Stimulated activated CD8-positive, alpha-beta memory T cell treated with anti-CD3 and anti-CD28 coated beads, Interleukin-15, amount 100 ng/mL, for 4 hours (primary cell): ENCODE measurements around the gene APOBEC3F.
"Not testable (repeated sequence)": the region's sequence is repeated elsewhere in the genome, so short reads cannot be mapped to it uniquely, and the experiment has no call there.

Experiments used
- DNase-seq, 2 donors: peaks; one replicate each; pipeline ENCODE4 v3.0.0-alpha.2; 2020; ENCODE audit warnings: low read depth in 2 of 2

APOBEC3F gene

DNA sequence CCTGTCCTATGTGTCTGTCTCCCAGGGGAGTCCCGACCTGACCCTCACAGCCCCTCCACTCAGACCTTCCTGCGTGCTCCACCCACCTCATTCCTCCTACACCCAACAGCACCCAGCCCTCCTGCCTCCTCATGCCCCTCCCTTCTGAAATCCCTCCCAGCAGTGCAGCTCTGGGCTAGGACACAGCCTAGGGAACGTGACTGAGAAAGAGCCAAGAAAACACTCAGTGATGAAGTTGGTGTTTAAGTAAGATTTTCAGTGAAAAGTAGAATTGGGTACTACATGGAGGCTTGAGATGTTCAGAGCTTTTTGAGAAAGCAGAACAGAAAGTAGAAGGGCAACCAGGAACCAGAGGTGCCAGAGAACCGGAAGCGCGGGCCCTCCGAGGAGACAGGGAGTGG is 31.9 kb downstream of the APOBEC3F start:
- DNase-seq, result not testable (repeated sequence)

DNA sequence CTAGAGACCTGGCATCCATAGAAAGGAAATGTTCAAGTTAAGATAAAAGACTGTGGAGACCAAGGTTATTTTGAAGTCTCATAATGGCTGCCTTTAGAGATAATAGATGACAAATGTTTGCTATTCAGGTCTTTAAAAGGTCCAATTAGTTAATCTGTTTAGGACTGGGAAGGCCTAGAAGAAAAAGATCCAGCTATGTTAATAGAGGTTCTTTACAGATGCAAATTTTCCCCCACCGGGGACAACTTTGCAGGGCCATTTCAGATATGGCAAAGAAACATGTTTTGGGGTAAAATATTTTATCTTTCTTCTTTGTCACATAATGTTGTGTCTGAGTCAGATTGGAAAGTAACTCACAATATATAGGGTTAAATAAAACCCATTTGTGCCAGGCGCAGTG is 33.3 kb downstream of the APOBEC3F start:
- no peak for DNase-seq

DNA sequence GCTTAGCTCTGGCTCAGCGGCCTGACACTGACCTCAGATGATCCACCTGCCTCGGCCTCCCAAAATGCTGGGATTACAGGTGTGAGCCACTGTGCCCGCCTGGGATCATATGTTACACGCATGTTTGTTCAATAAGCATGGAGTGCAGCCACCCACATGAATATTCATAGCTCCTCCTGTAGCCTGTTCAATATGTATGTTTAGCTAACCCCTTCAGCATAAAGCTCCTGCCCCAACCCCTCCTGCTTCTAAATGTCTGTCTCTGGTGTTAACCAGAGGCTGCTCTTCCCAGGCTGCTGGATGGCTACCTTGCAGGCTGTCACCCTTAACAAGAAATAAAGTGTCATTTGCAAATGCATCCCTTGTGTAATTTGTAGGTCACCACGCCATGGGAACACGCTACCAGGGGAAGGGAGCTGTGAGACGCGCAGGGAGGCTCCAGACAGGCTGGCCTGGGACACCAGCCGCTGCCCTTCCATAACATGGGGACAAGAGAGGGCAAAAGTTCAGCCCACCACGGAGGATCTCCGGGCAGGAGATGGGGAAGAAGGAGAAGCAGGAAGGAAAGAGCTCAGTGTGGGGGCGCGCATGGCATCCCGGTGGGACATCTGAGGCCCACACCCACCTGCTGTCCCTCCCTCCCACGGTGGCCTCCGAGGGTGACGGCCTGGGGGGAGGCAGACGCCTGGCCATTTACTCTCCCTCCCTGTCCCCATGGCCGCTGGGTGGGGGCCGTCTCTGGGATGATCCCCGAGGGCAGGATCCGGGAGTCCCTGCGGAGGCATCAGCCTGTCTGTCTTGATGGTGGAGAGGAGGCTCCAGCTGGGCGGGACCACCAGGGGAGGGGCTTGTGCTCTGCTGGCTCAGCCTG is 35.7 kb downstream of the APOBEC3F start:
- not testable (repeated sequence) for DNase-seq

DNA sequence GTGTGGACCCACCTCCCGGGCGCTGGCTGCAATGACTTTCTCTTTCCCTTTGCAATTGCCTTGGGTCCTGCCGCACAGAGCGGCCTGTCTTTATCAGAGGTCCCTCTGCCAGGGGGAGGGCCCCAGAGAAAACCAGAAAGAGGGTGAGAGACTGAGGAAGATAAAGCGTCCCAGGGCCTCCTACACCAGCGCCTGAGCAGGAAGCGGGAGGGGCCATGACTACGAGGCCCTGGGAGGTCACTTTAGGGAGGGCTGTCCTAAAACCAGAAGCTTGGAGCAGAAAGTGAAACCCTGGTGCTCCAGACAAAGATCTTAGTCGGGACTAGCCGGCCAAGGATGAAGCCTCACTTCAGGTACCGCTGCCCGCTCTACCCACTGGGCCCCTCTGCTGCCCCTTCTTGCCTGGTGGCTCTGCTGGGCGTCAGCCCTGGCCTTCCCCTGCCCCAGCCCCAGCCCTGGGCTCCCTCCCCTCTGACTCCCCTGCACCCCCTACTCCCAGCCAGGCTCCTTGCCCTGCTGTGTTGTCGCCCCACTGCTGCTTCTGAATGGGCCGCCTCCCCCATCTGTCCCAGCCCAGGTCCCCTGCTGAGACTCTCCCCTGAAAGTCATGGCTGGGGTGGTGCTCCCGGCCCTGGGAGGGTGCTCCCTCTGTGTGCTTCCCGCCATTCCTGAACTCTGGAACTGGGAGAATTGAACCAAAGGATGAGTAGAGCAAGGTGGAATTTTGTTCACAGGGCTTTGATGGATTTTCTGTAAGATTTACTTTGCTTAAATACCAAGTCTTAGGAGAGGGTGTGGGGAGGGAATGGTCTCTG is 36.6 kb downstream of the APOBEC3F start, which contains the start of gene APOBEC3G:
TSS of gene APOBEC3G (plus strand) at position 250 of the 815 bp plus-strand sequence. CDS start at position 337, 87 bp downstream.
- DNase-seq, result peak in 1 of 2 donors; percentile 41

DNA sequence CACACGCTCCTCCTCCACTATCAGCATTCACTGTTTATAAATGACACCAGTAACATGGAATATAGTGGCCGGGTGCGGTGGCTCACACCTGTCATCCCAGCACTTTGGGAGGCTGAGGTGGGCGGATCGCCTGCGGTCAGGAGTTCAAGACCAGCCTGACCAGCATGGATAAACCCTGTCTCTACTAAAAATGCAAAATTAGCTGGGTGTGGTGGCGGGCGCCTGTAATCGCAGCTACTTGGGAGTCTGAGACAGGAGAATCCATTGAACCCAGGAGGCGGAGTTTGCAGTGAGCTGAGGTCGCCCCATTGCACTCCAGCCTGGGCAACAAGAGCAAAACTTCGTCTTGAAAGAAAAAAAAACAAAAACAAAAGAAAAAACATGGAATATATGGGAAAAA is 37.2 kb downstream of the APOBEC3F start:
- not testable (repeated sequence) for DNase-seq

DNA sequence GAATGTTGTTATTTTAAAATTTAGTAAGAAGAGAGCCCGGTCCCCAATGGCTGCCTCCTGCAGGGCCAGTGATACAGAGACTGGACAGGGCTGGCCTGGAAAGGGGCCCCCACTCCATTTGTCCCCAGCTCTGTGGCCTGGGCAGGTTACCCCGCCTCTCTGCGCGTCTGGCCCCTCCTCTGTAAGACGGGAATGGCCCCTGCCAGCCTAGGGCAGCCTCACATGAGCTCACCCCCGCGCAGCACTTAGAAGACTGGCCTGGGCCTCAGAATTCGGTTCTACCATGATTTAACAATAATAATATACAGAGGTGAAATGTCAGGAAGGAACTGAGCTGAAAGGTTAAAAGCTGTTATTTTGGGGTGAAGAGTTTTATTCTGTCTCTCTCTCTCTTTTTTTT is 37.7 kb downstream of the APOBEC3F start:
- DNase-seq, result no peak

DNA sequence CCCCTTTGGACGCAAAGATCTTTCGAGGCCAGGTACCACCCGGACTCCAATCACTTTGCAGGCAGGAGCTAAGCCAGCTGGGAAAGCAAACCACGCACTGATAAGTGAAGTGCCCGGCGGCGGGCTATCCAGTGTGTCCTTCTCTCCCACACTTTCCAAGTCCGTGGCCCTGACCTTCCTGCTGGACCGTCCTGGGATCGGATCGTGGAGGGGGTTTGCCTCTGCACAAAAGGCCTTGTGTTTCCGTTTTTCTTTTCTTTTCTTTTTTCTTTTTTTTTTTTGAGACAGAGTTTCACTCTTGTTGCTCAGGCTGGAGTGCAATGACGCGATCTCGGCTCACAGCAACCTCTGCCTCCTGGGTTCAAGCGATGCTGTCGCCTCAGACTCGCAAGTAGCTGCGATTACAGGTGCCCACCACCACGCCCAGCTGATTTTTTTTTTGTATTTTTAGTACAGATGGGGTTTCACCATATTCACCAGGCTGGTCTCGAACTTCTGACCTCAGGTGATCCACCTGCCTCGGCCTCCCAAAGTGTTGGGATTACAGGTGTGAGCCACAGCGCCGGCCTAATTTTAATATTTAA is 38.5 kb downstream of the APOBEC3F start:
- DNase-seq, result not testable (repeated sequence)

DNA sequence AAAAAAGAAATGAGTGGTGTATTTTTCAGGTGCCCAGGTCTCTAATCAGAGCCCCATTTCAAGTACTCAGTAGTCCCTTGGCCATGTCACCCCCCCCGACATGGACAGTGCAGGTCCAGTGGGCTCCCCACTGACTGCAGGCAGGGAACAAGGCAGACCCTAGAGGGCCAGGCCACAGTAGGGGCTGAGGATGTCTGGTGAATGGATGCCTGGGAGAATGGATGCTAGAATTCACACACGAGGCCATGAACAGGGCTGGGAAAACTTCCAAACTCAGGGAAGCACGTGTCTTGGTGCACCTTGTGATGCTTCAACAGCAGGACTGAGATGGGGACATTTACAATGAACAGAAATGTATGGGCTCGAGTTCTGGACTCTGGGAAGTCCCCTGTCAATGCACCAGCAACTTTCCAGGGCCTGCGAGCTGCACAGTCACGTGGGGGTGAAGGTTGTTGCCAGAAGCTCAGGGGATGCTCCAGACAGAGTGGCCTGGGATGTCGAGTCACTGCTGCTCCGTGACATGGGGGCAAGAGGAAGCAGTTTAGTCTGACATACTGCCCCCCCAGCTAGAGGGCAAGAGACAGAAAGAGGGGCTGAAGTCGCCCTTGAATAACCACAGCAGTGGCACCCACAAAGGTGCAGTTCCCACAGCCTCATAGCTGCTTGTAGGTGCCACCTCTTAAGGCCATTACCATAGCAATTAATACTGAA is 39.5 kb downstream of the APOBEC3F start:
- DNase-seq, result no peak

DNA sequence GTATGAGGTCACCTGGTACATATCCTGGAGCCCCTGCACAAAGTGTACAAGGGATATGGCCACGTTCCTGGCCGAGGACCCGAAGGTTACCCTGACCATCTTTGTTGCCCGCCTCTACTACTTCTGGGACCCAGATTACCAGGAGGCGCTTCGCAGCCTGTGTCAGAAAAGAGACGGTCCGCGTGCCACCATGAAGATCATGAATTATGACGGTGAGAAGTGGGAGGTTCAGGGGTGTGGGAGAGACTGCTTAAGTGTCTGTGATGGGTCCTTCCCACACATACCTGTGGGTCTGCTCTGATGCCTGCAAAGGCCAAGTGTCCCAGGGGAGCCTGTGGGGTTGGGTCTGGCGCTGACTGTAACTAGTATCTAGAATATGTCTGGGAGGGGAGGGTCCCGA is 40.4 kb downstream of the APOBEC3F start:
- no peak for DNase-seq

DNA sequence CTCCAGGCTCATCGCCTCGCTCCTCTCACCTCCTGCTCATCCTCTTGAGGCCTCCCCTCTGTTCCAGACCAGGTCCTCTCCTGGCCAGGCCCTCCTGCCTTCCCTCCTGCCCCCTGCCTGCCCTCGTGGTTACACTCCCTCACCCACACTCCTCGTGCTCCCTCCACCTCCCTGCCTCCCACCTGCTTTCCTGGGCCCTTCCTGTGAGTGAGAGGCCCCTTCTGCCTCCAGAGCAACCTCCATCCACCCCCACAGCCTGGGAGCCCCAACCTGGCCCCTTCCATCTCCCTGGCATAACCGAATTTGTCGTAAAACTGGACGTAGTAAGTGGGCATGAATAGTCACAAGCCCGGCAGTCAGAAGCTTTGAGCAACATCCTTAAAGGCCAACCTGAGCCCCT is 40.9 kb downstream of the APOBEC3F start:
- DNase-seq, result no peak

DNA sequence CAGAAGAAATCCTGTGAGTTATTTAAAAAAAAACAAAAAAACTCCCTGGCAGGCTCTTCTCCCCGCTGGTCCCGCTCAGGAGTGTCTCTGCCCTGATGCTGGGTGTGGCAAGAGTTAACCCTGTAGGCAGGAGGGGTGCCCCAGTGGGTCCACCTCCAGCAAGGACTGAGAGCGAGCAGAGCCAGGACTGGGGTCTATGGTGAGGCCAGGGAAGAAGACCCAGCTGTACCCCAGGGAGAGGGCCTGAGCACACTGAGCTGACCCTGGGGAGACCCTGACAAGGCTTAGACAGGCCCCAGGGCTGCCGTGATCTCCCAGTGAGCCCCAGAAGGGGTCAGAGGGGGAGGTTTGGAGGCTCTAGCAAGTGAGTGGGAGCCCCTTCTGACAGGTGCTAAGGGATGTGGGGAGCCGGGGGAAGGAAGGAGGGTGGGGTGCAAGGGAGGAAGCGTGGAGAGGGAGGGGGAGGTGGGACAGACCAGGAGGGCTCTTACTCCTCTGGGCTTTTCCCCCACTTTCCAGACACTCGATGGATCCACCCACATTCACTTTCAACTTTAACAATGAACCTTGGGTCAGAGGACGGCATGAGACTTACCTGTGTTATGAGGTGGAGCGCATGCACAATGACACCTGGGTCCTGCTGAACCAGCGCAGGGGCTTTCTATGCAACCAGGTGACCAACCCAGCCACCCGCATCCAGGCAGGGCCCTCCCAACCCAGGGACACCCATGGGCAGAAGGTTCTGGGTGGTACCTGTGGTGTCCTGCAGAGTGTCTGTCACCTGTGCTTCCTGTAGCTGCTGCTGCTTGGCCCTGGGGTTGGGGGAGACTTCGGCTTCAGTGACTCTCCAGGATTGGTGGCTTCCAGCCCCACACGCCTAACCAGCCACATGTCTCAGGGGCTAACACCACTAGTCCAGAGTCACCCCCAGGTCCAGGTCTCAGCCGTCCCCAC is 42.8 kb downstream of the APOBEC3F start:
- DNase-seq, result no peak

DNA sequence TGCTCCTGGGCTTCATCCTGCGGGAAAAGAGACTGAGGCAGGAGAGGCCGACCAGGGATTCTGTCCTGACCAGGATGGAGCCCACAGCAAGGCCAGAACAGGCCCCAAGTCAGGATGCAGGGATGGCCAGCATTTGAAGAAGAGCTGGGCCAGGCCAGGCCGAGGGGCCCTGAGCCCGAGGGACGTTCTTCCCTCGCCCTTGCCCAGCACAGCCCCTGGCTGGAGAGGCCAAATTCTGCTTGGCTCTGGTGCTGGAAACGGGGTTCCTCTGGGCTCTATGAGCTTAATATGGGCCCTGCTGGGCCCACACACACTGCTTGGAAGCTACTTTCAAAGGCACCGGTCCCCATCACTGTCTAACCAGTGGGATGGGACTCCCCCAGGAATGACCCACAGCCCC is 44.0 kb downstream of the APOBEC3F start:
- no peak for DNase-seq

DNA sequence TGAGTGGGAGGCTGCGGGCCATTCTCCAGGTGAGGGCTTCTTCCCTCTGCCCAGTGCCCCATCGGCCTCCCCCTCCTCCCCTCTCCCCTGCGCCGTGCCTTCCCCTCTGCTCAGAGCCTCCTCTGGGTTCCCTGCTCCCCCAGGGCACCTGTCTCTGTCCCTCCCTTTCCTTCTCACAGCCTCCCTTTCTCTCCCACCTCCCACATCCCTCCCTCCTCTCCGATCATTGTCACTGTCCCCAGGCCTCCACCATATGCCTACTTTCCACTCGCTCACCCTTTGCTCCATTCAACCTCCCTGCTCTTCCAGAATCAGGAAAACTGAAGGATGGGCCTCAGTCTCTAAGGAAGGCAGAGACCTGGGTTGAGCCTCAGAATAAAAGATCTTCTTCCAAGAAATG is 46.4 kb downstream of the APOBEC3F start:
- DNase-seq, result no peak

DNA sequence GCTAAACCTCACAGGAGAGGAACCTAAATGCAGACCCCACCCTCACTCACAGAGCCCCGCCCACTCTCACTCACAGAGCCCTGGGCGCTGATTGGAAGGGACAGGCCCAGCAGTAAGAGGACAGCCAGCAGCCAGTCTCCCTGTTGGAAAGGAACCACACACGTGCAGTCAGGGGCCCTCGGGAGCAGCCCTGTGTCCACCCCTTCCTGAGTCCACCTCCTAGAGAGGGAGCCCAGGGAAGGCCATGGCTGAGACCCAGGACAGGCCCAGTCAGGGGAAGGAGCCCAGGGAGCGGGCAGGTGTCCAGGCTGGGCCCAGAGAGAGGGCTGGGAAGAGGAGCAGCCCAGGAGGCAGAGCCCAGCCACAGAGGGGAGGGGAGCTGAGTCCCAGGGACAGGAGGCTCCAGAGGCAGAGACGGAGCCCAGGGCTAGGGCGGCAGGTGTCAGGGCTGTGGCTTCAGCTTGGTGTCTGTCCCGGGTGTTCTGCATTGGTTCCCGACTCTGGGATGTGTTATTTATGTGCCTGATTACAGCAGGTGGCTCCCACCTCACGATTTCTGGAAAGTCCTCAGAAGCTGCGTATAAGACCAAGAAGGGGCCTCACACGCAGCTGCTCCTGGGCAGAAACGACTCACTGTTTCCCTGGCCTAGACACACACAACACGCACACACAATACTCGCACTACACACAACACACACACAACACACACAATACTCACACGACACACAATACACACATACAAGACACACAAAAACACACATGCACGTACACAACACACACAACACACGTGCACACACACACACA is 47.4 kb downstream of the APOBEC3F start:
- no peak for DNase-seq

DNA sequence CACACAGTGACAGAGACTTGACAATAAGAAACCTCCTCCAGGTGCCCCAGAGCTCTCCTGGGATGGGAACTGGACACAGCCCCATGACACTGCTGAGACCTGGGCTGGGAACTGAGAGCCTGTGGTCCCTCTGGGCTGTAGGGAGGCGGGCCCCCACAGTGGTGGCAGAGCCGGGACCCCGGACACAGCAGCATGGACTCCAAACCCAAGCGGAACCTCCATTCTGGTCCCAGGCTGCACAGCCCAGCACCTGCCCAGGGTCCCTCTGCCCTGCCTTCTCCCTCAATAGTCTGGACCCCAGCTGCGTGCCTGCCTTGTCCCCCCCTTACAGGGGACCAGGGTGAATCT is 48.0 kb downstream of the APOBEC3F start:
- no peak for DNase-seq

DNA sequence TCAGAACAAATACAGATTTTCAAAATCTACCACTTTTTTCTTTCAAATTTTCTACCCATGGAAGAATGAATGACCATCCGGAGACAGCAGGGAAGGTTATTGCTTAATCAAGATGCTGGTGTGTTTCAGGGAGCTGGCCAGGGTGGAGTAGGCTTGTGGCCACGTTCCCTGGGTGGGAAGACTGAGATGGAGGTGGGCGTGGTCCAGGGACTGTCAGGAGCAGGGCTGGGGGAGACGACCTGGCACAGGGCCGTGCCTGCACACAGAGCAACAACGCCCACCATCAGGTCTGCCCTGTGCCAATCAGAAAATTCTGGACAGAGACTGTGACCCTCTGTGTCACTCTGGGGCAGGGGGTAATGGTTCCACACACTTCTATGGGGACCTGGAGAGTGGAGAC is 49.3 kb downstream of the APOBEC3F start:
- no peak for DNase-seq

DNA sequence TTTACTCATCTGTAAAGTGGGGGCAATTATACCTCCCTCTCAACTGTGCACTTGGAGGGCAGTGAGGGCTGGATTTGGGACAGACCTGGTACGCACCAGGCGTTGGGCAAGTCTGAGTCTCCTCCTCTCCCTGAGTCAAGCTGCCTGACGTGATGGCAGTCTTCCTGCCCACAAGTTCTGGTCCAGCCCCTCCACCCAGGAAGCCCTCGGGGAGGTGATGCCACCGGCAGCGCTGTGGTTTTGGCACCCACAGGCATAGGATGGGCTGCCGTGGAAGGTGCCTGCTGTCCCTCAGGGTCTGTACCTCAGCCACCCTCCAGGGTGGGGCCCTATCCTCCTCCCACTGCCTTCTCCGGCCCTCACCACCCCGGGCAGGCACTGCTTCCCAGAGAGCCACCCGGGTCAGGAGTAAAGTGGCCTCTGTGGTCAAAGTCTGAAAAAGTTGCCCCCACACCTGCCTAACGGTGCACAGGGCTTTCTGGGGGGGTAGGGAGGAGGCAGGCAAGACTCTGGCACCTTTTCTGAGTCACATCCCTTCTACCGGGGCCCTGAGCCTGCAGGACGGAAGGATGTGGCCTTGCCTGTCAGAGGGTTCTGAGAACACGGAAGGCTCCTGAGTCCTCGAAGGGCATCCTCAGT is 49.9 kb downstream of the APOBEC3F start:
- DNase-seq, result peak; percentile 75 to 77

DNA sequence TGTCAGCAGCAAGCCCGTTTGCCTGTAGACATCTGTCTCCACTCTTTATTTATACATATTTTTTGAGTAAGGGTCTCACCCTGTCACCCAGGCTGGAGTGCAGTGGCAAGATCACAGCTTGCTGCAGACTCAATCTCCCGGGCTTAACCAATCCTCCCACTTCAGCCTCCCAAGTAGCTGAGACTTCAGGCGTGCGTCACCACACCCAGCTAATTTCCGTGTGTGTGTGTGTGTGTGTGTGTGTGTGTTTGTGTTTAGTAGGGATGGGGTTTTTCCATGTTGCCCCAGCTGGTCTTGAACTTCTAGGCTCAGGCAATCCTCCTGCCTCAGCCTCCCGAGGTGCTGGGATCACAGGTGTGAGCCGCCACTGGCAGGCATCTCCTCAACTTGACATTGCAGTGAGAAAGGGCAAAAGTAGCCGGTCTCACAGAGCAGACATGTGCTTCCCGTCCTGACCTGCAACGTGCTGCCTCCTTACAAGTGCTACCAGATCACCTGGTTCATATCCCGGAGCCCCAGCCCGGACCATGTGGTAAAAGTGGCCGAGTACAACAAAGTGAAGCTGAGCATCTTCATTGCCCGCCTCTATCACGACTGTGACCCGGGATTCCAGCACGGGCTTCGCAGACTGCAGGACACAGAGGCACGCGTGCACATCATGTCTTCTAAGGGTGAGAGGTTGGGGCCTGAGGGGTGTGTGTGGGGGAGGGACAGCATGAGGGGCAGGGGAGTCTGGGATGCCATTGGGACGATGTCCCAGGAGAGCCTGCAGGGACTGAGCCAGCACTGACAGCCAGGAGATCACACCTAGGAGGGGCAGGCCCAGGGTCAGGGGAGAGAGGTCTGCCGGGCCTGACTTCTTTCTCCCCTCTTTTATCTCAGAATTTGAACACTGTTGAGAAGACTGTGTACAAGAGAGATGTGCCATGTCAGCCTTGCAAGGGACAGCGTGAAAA is 50.7 kb downstream of the APOBEC3F start:
- DNase-seq, result no peak
